A549 (cell line): ENCODE results near the gene WNT16. TPM values are rescaled to one million over a fixed set of nuclear protein-coding genes. Genes with fewer than 3 reads are reported as not detected.

Experiments used
- ATAC-seq, 2 experiments: fragments of 200-7000 bp in 1 of 2; fragments of >200 bp in 1 of 2; cut with Nextera tagmentation in 1 of 2; cut with Tn5 transposase in 1 of 2; 3 replicates each; pipeline versions ENCODE4 v1.8.0 to v1.9.1; 2018 to 2020; ENCODE audit warnings: mild to moderate bottlenecking in 1 of 2, moderate library complexity in 1 of 2
- CTCF ChIA-PET: fragments of 300-600 bp; sonication (Branson Sonifier 250); formaldehyde crosslinking; extraction: SDS; loops from one replicate; lab custom pipeline; 2021; ENCODE audit warnings: antibody characterized with exemption, inconsistent platforms; lab: Yijun Ruan, JAX
- POLR2A ChIA-PET: fragments of 350-600 bp; formaldehyde crosslinking; extraction: SDS; loops from one replicate; lab custom pipeline; 2021; ENCODE audit warnings: antibody characterized with exemption, inconsistent platforms; lab: Yijun Ruan, JAX
- DNase-seq, 2 experiments: peaks; one replicate each; pipeline versions ENCODE4 v3.0.0 to v3.0.0-alpha.2; 2011 to 2016; ENCODE audit warnings: low read depth in 1 of 2, low spot score in 1 of 2
- FAIRE-seq: peaks from 2 replicates; lab custom pipeline; 2011; peaks lifted over from hg19 to GRCh38; lab: Jason Lieb, UNC
- H3K27ac ChIP-seq, 2 experiments: fragments of >200 bp; sonication (Bioruptor Twin); formaldehyde crosslinking; 3 replicates each; pipeline ENCODE4 v1.5.1; 2016 to 2017
- H3K4me1 ChIP-seq: fragments of >200 bp; sonication (Bioruptor Twin); formaldehyde crosslinking; 3 replicates; pipeline ENCODE4 v1.6.1; 2016
- H3K4me2 ChIP-seq: fragments of >200 bp; sonication (Bioruptor Twin); formaldehyde crosslinking; 3 replicates; pipeline ENCODE4 v1.6.1; 2016
- H3K4me3 ChIP-seq: fragments of >200 bp; sonication (Bioruptor Twin); formaldehyde crosslinking; 3 replicates; pipeline ENCODE4 v1.5.1; 2016
- H3K9me3 ChIP-seq: fragments of >200 bp; sonication (Bioruptor Twin); formaldehyde crosslinking; 3 replicates; pipeline ENCODE4 v1.6.1; 2016
- BHLHE40 ChIP-seq: IDR thresholded peaks from 2 replicates; pipeline ENCODE4 v1.6.1; 2012; ENCODE audit warnings: low read depth, low read length, inconsistent platforms
- CBX2 ChIP-seq: fragments of 200-600 bp; sonication (generic); IDR thresholded peaks from 2 replicates; pipeline ENCODE4 v1.6.1; 2016; ENCODE audit warnings: low read depth, mild to moderate bottlenecking, borderline replicate concordance
- CHD2 ChIP-seq: fragments of 150-350 bp; IDR thresholded peaks from 2 replicates; pipeline ENCODE4 v1.6.1; 2014; ENCODE audit warnings: low read length; ENCODE audit not compliant: partially characterized antibody
- CHD4 ChIP-seq: fragments of 200-600 bp; sonication (generic); IDR thresholded peaks from 2 replicates; pipeline ENCODE4 v1.6.1; 2016; ENCODE audit warnings: antibody characterized with exemption, mild to moderate bottlenecking, borderline replicate concordance
- CTCF ChIP-seq: fragments of >200 bp; sonication (Bioruptor Twin); formaldehyde crosslinking; IDR thresholded peaks from 3 replicates; pipeline ENCODE4 v1.5.1; 2016
- FOXS1 ChIP-seq: fragments of 250-450 bp; sonication (Bioruptor Pico); IDR thresholded peaks from 2 replicates; pipeline ENCODE4 v1.5.0; 2020; ENCODE audit warnings: mild to moderate bottlenecking, moderate library complexity
- HES2 ChIP-seq: fragments of >200 bp; sonication (Bioruptor Twin); formaldehyde crosslinking; IDR thresholded peaks from 2 replicates; pipeline ENCODE4 v1.6.1; 2016
- HMGXB4 ChIP-seq: fragments of 250-450 bp; sonication (Bioruptor Pico); IDR thresholded peaks from 2 replicates; pipeline ENCODE4 v1.5.0; 2021; ENCODE audit warnings: mild to moderate bottlenecking, moderate library complexity, borderline replicate concordance
- HOXB13 ChIP-seq: fragments of 250-450 bp; sonication (Bioruptor Pico); IDR thresholded peaks from 2 replicates; pipeline ENCODE4 v1.5.0; 2020; ENCODE audit warnings: low read depth, mild to moderate bottlenecking, moderate library complexity
- HOXB5 ChIP-seq: fragments of 250-450 bp; sonication (Bioruptor Pico); IDR thresholded peaks from 2 replicates; pipeline ENCODE4 v1.5.0; 2020; ENCODE audit warnings: mild to moderate bottlenecking, moderate library complexity
- MAFK ChIP-seq: fragments of 450-650 bp; IDR thresholded peaks from 2 replicates; pipeline ENCODE4 v1.6.1; 2014; ENCODE audit not compliant: partially characterized antibody
- MYC ChIP-seq: IDR thresholded peaks from 2 replicates; pipeline ENCODE4 v1.6.1; 2012; ENCODE audit warnings: mild to moderate bottlenecking, inconsistent platforms, low read length, improper control_type of control experiment, borderline replicate concordance
- NFE2L2 ChIP-seq: fragments of 150-350 bp; conservative IDR thresholded peaks from 2 replicates; pipeline ENCODE4 v1.6.1; 2014; ENCODE audit warnings: low read length
- NPAS2 ChIP-seq: fragments of 250-450 bp; sonication (Bioruptor Pico); IDR thresholded peaks from 2 replicates; pipeline ENCODE4 v1.8.0; 2022; ENCODE audit warnings: mild to moderate bottlenecking, moderate library complexity, borderline replicate concordance
- RAD21 ChIP-seq, 2 experiments: fragments of >200 bp in 1 of 2; sonication (Bioruptor Twin) in 1 of 2; formaldehyde crosslinking in 1 of 2; IDR thresholded peaks in 1 of 2; conservative IDR thresholded peaks in 1 of 2; 2 replicates in 1 of 2; 3 replicates in 1 of 2; pipeline ENCODE4 v1.6.1; 2012 to 2018; ENCODE audit warnings: inconsistent platforms in 1 of 2
- RCOR1 ChIP-seq: fragments of 150-350 bp; IDR thresholded peaks from 2 replicates; pipeline ENCODE4 v1.6.1; 2014; ENCODE audit warnings: antibody characterized with exemption, low read length, low read depth
- REST ChIP-seq: fragments of 200-600 bp; sonication (generic); IDR thresholded peaks from 2 replicates; pipeline ENCODE4 v1.6.1; 2016; ENCODE audit warnings: antibody characterized with exemption, mild to moderate bottlenecking, moderate library complexity
- RFX5 ChIP-seq: fragments of 450-650 bp; IDR thresholded peaks from 2 replicates; pipeline ENCODE4 v1.7.1; 2014; ENCODE audit warnings: antibody characterized with exemption, mild to moderate bottlenecking, moderate library complexity
- RNF2 ChIP-seq: fragments of 200-600 bp; sonication (generic); IDR thresholded peaks from 2 replicates; pipeline ENCODE4 v1.6.1; 2016; ENCODE audit warnings: low read depth, mild to moderate bottlenecking, antibody characterized with exemption, moderate library complexity, borderline replicate concordance
- SMC3 ChIP-seq: fragments of >200 bp; sonication (Bioruptor Twin); formaldehyde crosslinking; IDR thresholded peaks from 3 replicates; pipeline ENCODE4 v1.6.1; 2018; ENCODE audit warnings: inconsistent platforms
- TP53 ChIP-seq: fragments of 250-450 bp; sonication (Bioruptor Pico); IDR thresholded peaks from 2 replicates; pipeline ENCODE4 v1.5.0; 2021; ENCODE audit warnings: mild to moderate bottlenecking, moderate library complexity
- ZC3H11A ChIP-seq: fragments of 450-650 bp; IDR thresholded peaks from 2 replicates; pipeline ENCODE4 v1.6.1; 2014; ENCODE audit warnings: antibody characterized with exemption, mild to moderate bottlenecking
- ZFP36 ChIP-seq: fragments of 450-650 bp; IDR thresholded peaks from 2 replicates; pipeline ENCODE4 v1.6.1; 2014; ENCODE audit warnings: borderline replicate concordance; ENCODE audit not compliant: partially characterized antibody
- ZNF302 ChIP-seq: fragments of 250-450 bp; sonication (Bioruptor Pico); IDR thresholded peaks from 2 replicates; pipeline ENCODE4 v1.9.0; 2021; ENCODE audit warnings: inconsistent platforms, mild to moderate bottlenecking, moderate library complexity
- WGBS: methylation state at CpG from one replicate; pipeline ENCODE4 v1.1.6; 2017; ENCODE audit errors: missing lambda C conversion rate; 5-methylcytosine and 5-hydroxymethylcytosine counted together
- polyA plus RNA-seq, 4 experiments: library from polyadenylated mRNA; depleted of rRNA in 3 of 4; stranded (reverse); fragments of >200 nt; fragmentation: RNase III in 1 of 4; extraction: RNeasy Plus Mini Kit Qiagen cat#74134 plus additional on column Dnase treatment in 1 of 4; gene quantifications; 2 replicates in 3 of 4; 3 replicates in 1 of 4; pipeline ENCODE4 v1.2.3, GENCODE V29; 2011 to 2017

Gene WNT16
- polyA plus RNA-seq, 2 of the 4 experiments (the other 2 are of a cell fraction) = not detected

GRCh38 chr7:121382473-121382872, 53.7 kb downstream of the WNT16 start:
- FAIRE-seq (no peak), DNase-seq (no peak), ATAC-seq (no peak)
- H3K9me3 ChIP-seq = no peaks in the 10 kb centered on the region
- TF ChIP-seq HMGXB4 (CRISPR knock-in tag) (no peak), HES2 (no peak), CHD2 (no peak), CBX2 (no peak), CTCF (no peak), RNF2 (no peak), SMC3 (no peak), NPAS2 (no peak), HOXB5 (CRISPR knock-in tag) (no peak), MAFK (no peak), RCOR1 (no peak), ZNF302 (CRISPR knock-in tag) (no peak), HOXB13 (CRISPR knock-in tag) (no peak)
- no peak overlapping the region for H3K4me2 ChIP-seq
- no peaks in the 10 kb centered on the region for H3K4me1 ChIP-seq
- CTCF ChIA-PET = interaction anchor here (1.4 to 6.8 kb wide), 3 partner anchors 14 to 165 kb away, joined by 7 to 62 read pairs (median 9); partner anchors contain the start of gene FAM3C
- H3K4me3 ChIP-seq = no peak overlapping the region
- POLR2A ChIA-PET = interaction anchor here (1.0 kb wide), 1 partner anchor 14 kb away, joined by 4 read pairs; the partner anchor contains the start of gene FAM3C
- H3K27ac ChIP-seq = no peak overlapping the region

GRCh38 chr7:121383235-121383910, 54.6 kb downstream of the WNT16 start:
- no peak overlapping the region for H3K4me2 ChIP-seq
- FAIRE-seq (no peak), DNase-seq (no peak), ATAC-seq (no peak)
- H3K4me3 ChIP-seq = no peak overlapping the region
- ChIA-PET CTCF (interaction anchor here (1.4 to 6.8 kb wide), 3 partner anchors 13 to 164 kb away, joined by 7 to 62 read pairs (median 9); partner anchors contain the start of gene FAM3C), POLR2A (interaction anchor here (1.0 kb wide), 2 partner anchors 13 kb away, joined by 3 to 4 read pairs; partner anchors contain the start of gene FAM3C)
- no peaks in the 10 kb centered on the region for H3K9me3 ChIP-seq
- no peaks in the 10 kb centered on the region for H3K4me1 ChIP-seq
- H3K27ac ChIP-seq = no peak overlapping the region
- TF ChIP-seq BHLHE40 (no peak), NPAS2 (no peak), RAD21 (conservative IDR thresholded peaks at IDR 0.05 in 1 of 2, IDR thresholded peaks at IDR 0.05 in 1 of 2) (no peak), RFX5 (no peak), CHD4 (no peak), NFE2L2 (no peak), TP53 (CRISPR knock-in tag) (no peak), REST (no peak), ZC3H11A (no peak), FOXS1 (no peak), ZFP36 (no peak), MYC (no peak)
- 96% methylated on average over 2 of the region's 2 CpGs for WGBS
